AG04450 (cell line): ENCODE measurements around the gene KIAA1614. TPM values are rescaled to one million over a fixed set of nuclear protein-coding genes. Genes with fewer than 3 reads are reported as not detected.

Experiments
- CTCF ChIA-PET: fragments of 300-600, 350-600 bp; formaldehyde crosslinking; extraction: SDS; loops from one replicate; lab custom pipeline; 2022; ENCODE audit warnings: antibody characterized with exemption, inconsistent platforms; lab: Charles Lee
- POLR2A ChIA-PET: fragments of 350-600 bp; formaldehyde crosslinking; extraction: SDS; loops from one replicate; lab custom pipeline; 2021; ENCODE audit warnings: antibody characterized with exemption, inconsistent platforms; lab: Yijun Ruan, JAX
- DNase-seq: peaks from one replicate; pipeline ENCODE4 v3.0.0-alpha.2; 2011; ENCODE audit warnings: low read depth, low spot score
- H3K27ac ChIP-seq: one replicate; pipeline ENCODE4 v1.5.1; 2012; ENCODE audit warnings: low read depth, low read length, control low read depth
- H3K27me3 ChIP-seq: one replicate; pipeline ENCODE4 v1.6.0; 2012; ENCODE audit warnings: low read length; ENCODE audit not compliant: control insufficient read depth, insufficient read depth
- H3K4me3 ChIP-seq: 2 replicates; pipeline ENCODE4 v1.5.1; 2011; ENCODE audit warnings: mild to moderate bottlenecking, low read depth, low read length, control low read depth
- H3K9me3 ChIP-seq: 2 replicates; pipeline ENCODE4 v1.5.1; 2012; ENCODE audit warnings: low read length; ENCODE audit not compliant: control insufficient read depth, insufficient read depth
- polyA plus RNA-seq: library from polyadenylated mRNA; depleted of rRNA; stranded (reverse); fragments of >200 nt; gene quantifications from 2 replicates; pipeline ENCODE4 v1.2.3, GENCODE V29; 2011
- TF ChIP-seq, protein P1 (sequence below): IDR thresholded peaks from 2 replicates; pipeline ENCODE4 v1.5.1; 2011; ENCODE audit warnings: low read depth, low read length, control low read depth, inconsistent platforms

Gene KIAA1614
- polyA plus RNA-seq, 1 experiment = 4.0 TPM

DNA sequence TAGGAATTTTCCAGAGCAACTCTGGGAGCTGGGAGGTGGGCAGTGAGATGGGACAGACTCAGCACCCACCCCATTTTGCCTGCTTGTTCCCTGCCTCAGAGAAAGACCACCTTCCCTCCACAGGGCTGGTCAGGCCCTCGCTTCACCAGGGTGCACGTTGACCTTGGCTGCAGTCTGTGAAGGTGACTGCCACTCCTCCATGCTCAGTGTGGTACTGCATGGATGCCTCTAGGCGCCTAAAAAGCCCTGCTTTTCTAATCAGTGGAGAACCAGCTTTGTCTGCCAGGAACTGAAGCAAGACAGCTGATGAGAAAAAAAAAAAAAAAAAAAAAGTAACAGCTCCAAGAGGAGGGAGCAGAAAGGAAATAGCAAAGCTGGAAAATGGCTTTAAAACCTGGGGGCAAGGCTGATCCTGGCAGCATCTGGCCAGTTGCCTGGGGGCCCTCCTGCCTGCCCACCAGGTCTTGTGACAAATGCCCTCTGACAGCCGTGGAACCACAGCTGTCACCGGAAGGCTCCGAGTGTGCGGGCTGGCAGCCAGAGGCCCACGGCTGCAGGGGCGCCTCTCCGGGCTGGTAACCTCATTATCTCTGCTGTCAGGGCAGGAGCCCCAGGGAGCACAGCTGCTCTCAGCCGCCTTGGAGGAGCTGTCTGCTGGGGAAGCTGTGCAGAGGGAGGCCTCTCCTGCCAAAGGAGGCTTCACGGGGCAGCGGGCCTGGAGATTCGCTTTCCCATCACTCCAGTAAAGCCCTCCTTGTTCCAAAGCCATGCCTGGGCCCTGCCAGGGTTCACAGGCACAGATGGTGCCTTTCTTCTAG lies 13.7 kb downstream of the KIAA1614 start:
- Histone ChIP-seq H3K27me3 (no peaks in the 10 kb centered on the region), H3K4me3 (no peak overlapping the region), H3K27ac (peak overlapping the region; percentile 52), H3K9me3 (no peaks in the 10 kb centered on the region)
- no peak for DNase-seq
- TF ChIP-seq, protein P1, sequence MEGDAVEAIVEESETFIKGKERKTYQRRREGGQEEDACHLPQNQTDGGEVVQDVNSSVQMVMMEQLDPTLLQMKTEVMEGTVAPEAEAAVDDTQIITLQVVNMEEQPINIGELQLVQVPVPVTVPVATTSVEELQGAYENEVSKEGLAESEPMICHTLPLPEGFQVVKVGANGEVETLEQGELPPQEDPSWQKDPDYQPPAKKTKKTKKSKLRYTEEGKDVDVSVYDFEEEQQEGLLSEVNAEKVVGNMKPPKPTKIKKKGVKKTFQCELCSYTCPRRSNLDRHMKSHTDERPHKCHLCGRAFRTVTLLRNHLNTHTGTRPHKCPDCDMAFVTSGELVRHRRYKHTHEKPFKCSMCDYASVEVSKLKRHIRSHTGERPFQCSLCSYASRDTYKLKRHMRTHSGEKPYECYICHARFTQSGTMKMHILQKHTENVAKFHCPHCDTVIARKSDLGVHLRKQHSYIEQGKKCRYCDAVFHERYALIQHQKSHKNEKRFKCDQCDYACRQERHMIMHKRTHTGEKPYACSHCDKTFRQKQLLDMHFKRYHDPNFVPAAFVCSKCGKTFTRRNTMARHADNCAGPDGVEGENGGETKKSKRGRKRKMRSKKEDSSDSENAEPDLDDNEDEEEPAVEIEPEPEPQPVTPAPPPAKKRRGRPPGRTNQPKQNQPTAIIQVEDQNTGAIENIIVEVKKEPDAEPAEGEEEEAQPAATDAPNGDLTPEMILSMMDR = no peak
- ChIA-PET POLR2A (interaction anchor here (0.6 to 1.3 kb wide), 5 partner anchors 14 to 209 kb away, joined by 4 to 7 read pairs (median 5); partner anchors contain the start of genes IER5 and KIAA1614), CTCF (interaction anchor here (0.6 to 2.7 kb wide), 8 partner anchors 26 to 243 kb away, joined by 3 to 11 read pairs (median 4); no protein-coding TSS in a partner anchor)

DNA sequence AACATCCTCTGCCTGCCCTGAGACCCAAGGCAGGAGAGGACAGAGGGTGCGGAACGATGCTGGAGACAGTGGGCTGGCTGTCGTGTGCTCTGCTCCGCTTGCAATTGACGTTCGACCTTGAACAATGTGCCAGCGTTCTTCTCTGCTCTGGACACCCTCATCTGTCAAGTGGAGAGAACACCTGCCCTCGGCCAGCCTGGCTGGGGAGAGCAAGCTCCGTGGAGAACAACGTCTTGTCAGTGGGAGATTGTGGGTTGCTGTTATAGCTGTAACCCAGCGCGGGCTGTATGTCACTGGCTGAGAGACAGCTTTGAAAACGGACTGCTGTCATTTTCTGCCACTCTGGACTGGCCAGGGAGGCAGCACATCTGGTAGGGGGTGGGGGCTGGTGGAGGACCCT lies 14.7 kb downstream of the KIAA1614 start:
- CTCF ChIA-PET = interaction anchor here (0.6 to 1.6 kb wide), 2 partner anchors 216 to 427 kb away, joined by 3 read pairs; no protein-coding TSS in a partner anchor
- H3K4me3 ChIP-seq = no peak overlapping the region
- DNase-seq = no peak
- H3K27ac ChIP-seq = no peak overlapping the region
- no peaks in the 10 kb centered on the region for H3K27me3 ChIP-seq
- TF ChIP-seq, protein P1 = no peak
- no peaks in the 10 kb centered on the region for H3K9me3 ChIP-seq
- POLR2A ChIA-PET = interaction anchor here (0.6 to 1.1 kb wide), 2 partner anchors 16 to 340 kb away, joined by 3 read pairs; no protein-coding TSS in a partner anchor

GRCh38 chr1:180927841-180928240 lies 15.1 kb downstream of the KIAA1614 start:
- Histone ChIP-seq H3K27ac (no peak overlapping the region), H3K9me3 (no peaks in the 10 kb centered on the region), H3K4me3 (no peak overlapping the region), H3K27me3 (no peaks in the 10 kb centered on the region)
- TF ChIP-seq, protein P1 = no peak
- ChIA-PET CTCF (no interaction called here), POLR2A (interaction anchor here (0.6 to 1.1 kb wide), 2 partner anchors 17 to 341 kb away, joined by 3 read pairs; no protein-coding TSS in a partner anchor)
- DNase-seq = no peak

GRCh38 chr1:180928331-180929230 lies 15.9 kb downstream of the KIAA1614 start:
- H3K9me3 ChIP-seq = no peaks in the 10 kb centered on the region
- TF ChIP-seq, protein P1 = no peak
- POLR2A ChIA-PET = interaction anchor here (1.1 kb wide), 1 partner anchor 18 kb away, joined by 3 read pairs; no protein-coding TSS in a partner anchor
- CTCF ChIA-PET = no interaction called here
- DNase-seq = no peak
- H3K27me3 ChIP-seq = no peaks in the 10 kb centered on the region
- H3K4me3 ChIP-seq = no peak overlapping the region
- no peak overlapping the region for H3K27ac ChIP-seq
